HepG2 (cell line): ENCODE results near the gene SNED1. TPM values are rescaled to one million over a fixed set of nuclear protein-coding genes. Genes with fewer than 3 reads are reported as not detected.
A peak's percentile ranks its signal among the peaks of the same experiment; 100 is the strongest.

Experiments
- ERF ChIP-seq: IDR thresholded peaks from 2 replicates; pipeline ENCODE4 v1.6.1; 2018; ENCODE audit warnings: missing biosample characterization, missing genetic modification reagents
- FOXK1 ChIP-seq: sonication (generic); formaldehyde crosslinking; IDR thresholded peaks from 2 replicates; pipeline ENCODE4 v1.4.0; 2020; ENCODE audit warnings: low read depth, missing genetic modification reagents, borderline replicate concordance
- FOXO1 ChIP-seq: sonication (generic); formaldehyde crosslinking; IDR thresholded peaks from 2 replicates; pipeline ENCODE4 v1.4.0; 2020; ENCODE audit warnings: missing genetic modification reagents
- HES4 ChIP-seq: sonication (generic); formaldehyde crosslinking; IDR thresholded peaks from 2 replicates; pipeline ENCODE4 v1.9.0; 2021; ENCODE audit warnings: mild to moderate bottlenecking, missing genetic modification reagents, borderline replicate concordance
- HHEX ChIP-seq: IDR thresholded peaks from 2 replicates; pipeline ENCODE4 v1.6.1; 2016; ENCODE audit warnings: control low read depth
- MIER2 ChIP-seq: IDR thresholded peaks from 2 replicates; pipeline ENCODE4 v1.6.1; 2016; ENCODE audit warnings: missing biosample characterization, missing genetic modification reagents
- NR2F2 ChIP-seq: IDR thresholded peaks from 2 replicates; pipeline ENCODE4 v1.6.1; 2012; ENCODE audit warnings: low read depth, inconsistent platforms, borderline replicate concordance
- THAP11 ChIP-seq: IDR thresholded peaks from 2 replicates; pipeline ENCODE4 v1.6.1; 2016; ENCODE audit warnings: missing biosample characterization, missing genetic modification reagents
- ZNF557 ChIP-seq: sonication (generic); formaldehyde crosslinking; IDR thresholded peaks from 2 replicates; pipeline ENCODE4 v1.4.0; 2020; ENCODE audit warnings: missing genetic modification reagents
- ZNF605 ChIP-seq: sonication (generic); formaldehyde crosslinking; IDR thresholded peaks from 2 replicates; pipeline ENCODE4 v1.8.0; 2022; ENCODE audit warnings: mild to moderate bottlenecking, missing genetic modification reagents
- ZNF670 ChIP-seq: sonication (generic); formaldehyde crosslinking; IDR thresholded peaks from 2 replicates; pipeline ENCODE4 v1.8.0; 2022; ENCODE audit warnings: mild to moderate bottlenecking, missing genetic modification reagents, borderline replicate concordance
- polyA plus RNA-seq, 8 experiments: library from polyadenylated mRNA; depleted of rRNA in 3 of 8; stranded (reverse) in 7 of 8; unstranded in 1 of 8; fragments of >200 nt; fragmentation: Illumina TruSeq in 4 of 8; extraction: Trizol in 4 of 8; gene quantifications; 2 replicates each; pipeline versions ENCODE4 v1.2.1 to v1.2.3, GENCODE V29; 2011 to 2016; ENCODE audit warnings: low read depth in 4 of 8, missing spikeins in 1 of 8, mixed read lengths in 1 of 8; ENCODE audit not compliant: insufficient read depth in 1 of 8
- total RNA-seq, 5 experiments: library from RNA; depleted of rRNA; stranded (reverse); fragments of >200 nt; fragmentation: Illumina TruSeq; extraction: Trizol; gene quantifications; 2 replicates each; pipeline ENCODE4 v1.2.3, GENCODE V29; 2016; ENCODE audit warnings: low read depth in 1 of 5
- TF ChIP-seq, protein P1 (sequence below): sonication (generic); formaldehyde crosslinking; IDR thresholded peaks from 2 replicates; pipeline ENCODE4 v1.8.1; 2022; ENCODE audit warnings: mild to moderate bottlenecking, missing genetic modification reagents
- TF ChIP-seq, protein P2 (sequence below): sonication (generic); formaldehyde crosslinking; conservative IDR thresholded peaks from 2 replicates; pipeline ENCODE4 v1.8.1; 2023; ENCODE audit warnings: missing genetic modification reagents
- TF ChIP-seq, protein P3 (sequence below): sonication (generic); formaldehyde crosslinking; conservative IDR thresholded peaks from 2 replicates; pipeline ENCODE4 v1.4.0; 2020; ENCODE audit warnings: mild to moderate bottlenecking, missing genetic modification reagents, moderate library complexity
- TF ChIP-seq, protein P4 (sequence below): sonication (generic); formaldehyde crosslinking; IDR thresholded peaks from 2 replicates; pipeline ENCODE4 v1.4.0; 2020; ENCODE audit warnings: missing genetic modification reagents

SNED1 gene
- total and polyA plus RNA-seq, 2 of the 13 experiments (the other 11 are each of a cell fraction or from before 2014, with no cell fraction given) = 0.15 to 0.65 TPM

GRCh38 chr2:241135737-241136136 lies 137.3 kb downstream of the SNED1 start (continued):
- no peak for TF ChIP-seq ZNF605
- no peak for TF ChIP-seq HHEX (CRISPR knock-in tag)
- TF ChIP-seq, protein P1, sequence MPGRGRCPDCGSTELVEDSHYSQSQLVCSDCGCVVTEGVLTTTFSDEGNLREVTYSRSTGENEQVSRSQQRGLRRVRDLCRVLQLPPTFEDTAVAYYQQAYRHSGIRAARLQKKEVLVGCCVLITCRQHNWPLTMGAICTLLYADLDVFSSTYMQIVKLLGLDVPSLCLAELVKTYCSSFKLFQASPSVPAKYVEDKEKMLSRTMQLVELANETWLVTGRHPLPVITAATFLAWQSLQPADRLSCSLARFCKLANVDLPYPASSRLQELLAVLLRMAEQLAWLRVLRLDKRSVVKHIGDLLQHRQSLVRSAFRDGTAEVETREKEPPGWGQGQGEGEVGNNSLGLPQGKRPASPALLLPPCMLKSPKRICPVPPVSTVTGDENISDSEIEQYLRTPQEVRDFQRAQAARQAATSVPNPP (CRISPR knock-in tag) = no peak
- no peak for TF ChIP-seq FOXK1
- TF ChIP-seq NR2F2 = no peak
- no peak for TF ChIP-seq MIER2 (CRISPR knock-in tag)
- no peak for TF ChIP-seq FOXO1
- TF ChIP-seq, protein P2, sequence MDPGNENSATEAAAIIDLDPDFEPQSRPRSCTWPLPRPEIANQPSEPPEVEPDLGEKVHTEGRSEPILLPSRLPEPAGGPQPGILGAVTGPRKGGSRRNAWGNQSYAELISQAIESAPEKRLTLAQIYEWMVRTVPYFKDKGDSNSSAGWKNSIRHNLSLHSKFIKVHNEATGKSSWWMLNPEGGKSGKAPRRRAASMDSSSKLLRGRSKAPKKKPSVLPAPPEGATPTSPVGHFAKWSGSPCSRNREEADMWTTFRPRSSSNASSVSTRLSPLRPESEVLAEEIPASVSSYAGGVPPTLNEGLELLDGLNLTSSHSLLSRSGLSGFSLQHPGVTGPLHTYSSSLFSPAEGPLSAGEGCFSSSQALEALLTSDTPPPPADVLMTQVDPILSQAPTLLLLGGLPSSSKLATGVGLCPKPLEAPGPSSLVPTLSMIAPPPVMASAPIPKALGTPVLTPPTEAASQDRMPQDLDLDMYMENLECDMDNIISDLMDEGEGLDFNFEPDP (CRISPR knock-in tag) = no peak
- peak; percentile 46; the same call in 1 of the 2 replicates for TF ChIP-seq THAP11 (CRISPR knock-in tag)
- peak; percentile 22; the same call in 1 of the 2 replicates for TF ChIP-seq ERF (CRISPR knock-in tag)
- no peak for TF ChIP-seq HES4 (CRISPR knock-in tag)
- TF ChIP-seq, protein P3, sequence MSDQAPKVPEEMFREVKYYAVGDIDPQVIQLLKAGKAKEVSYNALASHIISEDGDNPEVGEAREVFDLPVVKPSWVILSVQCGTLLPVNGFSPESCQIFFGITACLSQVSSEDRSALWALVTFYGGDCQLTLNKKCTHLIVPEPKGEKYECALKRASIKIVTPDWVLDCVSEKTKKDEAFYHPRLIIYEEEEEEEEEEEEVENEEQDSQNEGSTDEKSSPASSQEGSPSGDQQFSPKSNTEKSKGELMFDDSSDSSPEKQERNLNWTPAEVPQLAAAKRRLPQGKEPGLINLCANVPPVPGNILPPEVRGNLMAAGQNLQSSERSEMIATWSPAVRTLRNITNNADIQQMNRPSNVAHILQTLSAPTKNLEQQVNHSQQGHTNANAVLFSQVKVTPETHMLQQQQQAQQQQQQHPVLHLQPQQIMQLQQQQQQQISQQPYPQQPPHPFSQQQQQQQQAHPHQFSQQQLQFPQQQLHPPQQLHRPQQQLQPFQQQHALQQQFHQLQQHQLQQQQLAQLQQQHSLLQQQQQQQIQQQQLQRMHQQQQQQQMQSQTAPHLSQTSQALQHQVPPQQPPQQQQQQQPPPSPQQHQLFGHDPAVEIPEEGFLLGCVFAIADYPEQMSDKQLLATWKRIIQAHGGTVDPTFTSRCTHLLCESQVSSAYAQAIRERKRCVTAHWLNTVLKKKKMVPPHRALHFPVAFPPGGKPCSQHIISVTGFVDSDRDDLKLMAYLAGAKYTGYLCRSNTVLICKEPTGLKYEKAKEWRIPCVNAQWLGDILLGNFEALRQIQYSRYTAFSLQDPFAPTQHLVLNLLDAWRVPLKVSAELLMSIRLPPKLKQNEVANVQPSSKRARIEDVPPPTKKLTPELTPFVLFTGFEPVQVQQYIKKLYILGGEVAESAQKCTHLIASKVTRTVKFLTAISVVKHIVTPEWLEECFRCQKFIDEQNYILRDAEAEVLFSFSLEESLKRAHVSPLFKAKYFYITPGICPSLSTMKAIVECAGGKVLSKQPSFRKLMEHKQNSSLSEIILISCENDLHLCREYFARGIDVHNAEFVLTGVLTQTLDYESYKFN = peak; percentile 86
- TF ChIP-seq, protein P4, sequence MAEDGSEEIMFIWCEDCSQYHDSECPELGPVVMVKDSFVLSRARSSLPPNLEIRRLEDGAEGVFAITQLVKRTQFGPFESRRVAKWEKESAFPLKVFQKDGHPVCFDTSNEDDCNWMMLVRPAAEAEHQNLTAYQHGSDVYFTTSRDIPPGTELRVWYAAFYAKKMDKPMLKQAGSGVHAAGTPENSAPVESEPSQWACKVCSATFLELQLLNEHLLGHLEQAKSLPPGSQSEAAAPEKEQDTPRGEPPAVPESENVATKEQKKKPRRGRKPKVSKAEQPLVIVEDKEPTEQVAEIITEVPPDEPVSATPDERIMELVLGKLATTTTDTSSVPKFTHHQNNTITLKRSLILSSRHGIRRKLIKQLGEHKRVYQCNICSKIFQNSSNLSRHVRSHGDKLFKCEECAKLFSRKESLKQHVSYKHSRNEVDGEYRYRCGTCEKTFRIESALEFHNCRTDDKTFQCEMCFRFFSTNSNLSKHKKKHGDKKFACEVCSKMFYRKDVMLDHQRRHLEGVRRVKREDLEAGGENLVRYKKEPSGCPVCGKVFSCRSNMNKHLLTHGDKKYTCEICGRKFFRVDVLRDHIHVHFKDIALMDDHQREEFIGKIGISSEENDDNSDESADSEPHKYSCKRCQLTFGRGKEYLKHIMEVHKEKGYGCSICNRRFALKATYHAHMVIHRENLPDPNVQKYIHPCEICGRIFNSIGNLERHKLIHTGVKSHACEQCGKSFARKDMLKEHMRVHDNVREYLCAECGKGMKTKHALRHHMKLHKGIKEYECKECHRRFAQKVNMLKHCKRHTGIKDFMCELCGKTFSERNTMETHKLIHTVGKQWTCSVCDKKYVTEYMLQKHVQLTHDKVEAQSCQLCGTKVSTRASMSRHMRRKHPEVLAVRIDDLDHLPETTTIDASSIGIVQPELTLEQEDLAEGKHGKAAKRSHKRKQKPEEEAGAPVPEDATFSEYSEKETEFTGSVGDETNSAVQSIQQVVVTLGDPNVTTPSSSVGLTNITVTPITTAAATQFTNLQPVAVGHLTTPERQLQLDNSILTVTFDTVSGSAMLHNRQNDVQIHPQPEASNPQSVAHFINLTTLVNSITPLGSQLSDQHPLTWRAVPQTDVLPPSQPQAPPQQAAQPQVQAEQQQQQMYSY (CRISPR knock-in tag) = no peak
- TF ChIP-seq ZNF557 (CRISPR knock-in tag) = no peak
- TF ChIP-seq ZNF670 (CRISPR knock-in tag) = peak; percentile 37; the same call in 1 of the 2 replicates
